HCT116 (cell line): ENCODE results near the gene NIPA2. TPM values are rescaled to one million over a fixed set of nuclear protein-coding genes. Genes with fewer than 3 reads are reported as not detected.

ENCODE experiments used
- ATAC-seq: fragments of 200-7000 bp; cut with Tn5 transposase; 2 replicates; pipeline ENCODE4 v1.9.1; 2020; ENCODE audit warnings: mild to moderate bottlenecking, moderate library complexity
- BruUV-seq: library from RNA; stranded (reverse); fragments of 400-500 nt; replicated peaks from 2 replicates; lab custom pipeline; 2021; lab: Mats Ljungman, UMichigan
- CTCF ChIA-PET: fragments of 300-600 bp; sonication (Branson Sonifier 250); formaldehyde crosslinking; loops from one replicate; lab custom pipeline; 2021; ENCODE audit warnings: antibody characterized with exemption; lab: Charles Lee
- POLR2A ChIA-PET: fragments of 300-600, 350-600 bp; sonication (Branson Sonifier 250); formaldehyde crosslinking; loops from one replicate; lab custom pipeline; 2021; ENCODE audit warnings: antibody characterized with exemption; lab: Charles Lee
- RAD21 ChIA-PET, 2 experiments: fragments of 300-600 bp; sonication (Branson Sonifier 250); formaldehyde crosslinking; loops; one replicate each; lab custom pipeline; 2023; ENCODE audit warnings: low total read pairs in 2 of 2; ENCODE audit not compliant: uncharacterized antibody in 2 of 2, unreplicated experiment in 2 of 2, low non-redundant PET in 1 of 2; lab: Charles Lee
- DNase-seq: peaks from one replicate; pipeline ENCODE4 v3.0.0-alpha.2; 2010; ENCODE audit warnings: low read depth, low spot score
- H2AFZ ChIP-seq: fragments of 200-600 bp; shearing (Covaris generic), sonication (generic); 2 replicates; pipeline ENCODE4 v1.6.1; 2017; ENCODE audit warnings: low read depth, mixed run types, mixed read lengths, antibody characterized with exemption, low read length; ENCODE audit not compliant: poor library complexity, severe bottlenecking
- H3K27ac ChIP-seq: 2 replicates; pipeline ENCODE4 v1.5.1; 2012; ENCODE audit warnings: low read depth, low read length
- H3K27me3 ChIP-seq: fragments of 200-600 bp; sonication (generic); 2 replicates; pipeline ENCODE4 v1.6.1; 2016; ENCODE audit warnings: mixed run types, low read length, mixed read lengths; ENCODE audit not compliant: insufficient read depth
- H3K36me3 ChIP-seq, 2 experiments: fragments of 200-500 bp in 1 of 2; fragments of 200-600 bp in 1 of 2; sonication (Bioruptor generic) in 1 of 2; sonication (generic) in 1 of 2; 2 replicates each; pipeline versions ENCODE4 v1.5.1 to v1.6.1; 2014 to 2016; ENCODE audit warnings: low read length in 2 of 2, inconsistent platforms in 1 of 2, mixed read lengths in 1 of 2, mixed run types in 1 of 2; ENCODE audit not compliant: insufficient read depth in 2 of 2, control insufficient read depth in 1 of 2
- H3K4me1 ChIP-seq, 2 experiments: fragments of 200-600 bp in 1 of 2; sonication (generic) in 1 of 2; 2 replicates each; pipeline versions ENCODE4 v1.5.1 to v1.6.1; 2012 to 2017; ENCODE audit warnings: low read length in 2 of 2, inconsistent platforms in 1 of 2, mild to moderate bottlenecking in 1 of 2, mixed read lengths in 1 of 2, mixed run types in 1 of 2, moderate library complexity in 1 of 2; ENCODE audit not compliant: insufficient read depth in 2 of 2, control insufficient read depth in 1 of 2
- H3K4me2 ChIP-seq: fragments of 200-600 bp; sonication (generic); 2 replicates; pipeline ENCODE4 v1.6.1; 2017; ENCODE audit warnings: mixed run types, low read length, mixed read lengths
- H3K4me3 ChIP-seq, 2 experiments: fragments of 200-600 bp in 1 of 2; sonication (generic) in 1 of 2; replicated peaks in 1 of 2; 2 replicates each; pipeline ENCODE4 v1.5.1; 2011 to 2016; ENCODE audit warnings: low read length in 2 of 2, control low read depth in 1 of 2, low read depth in 1 of 2, mild to moderate bottlenecking in 1 of 2, mixed read lengths in 1 of 2, mixed run types in 1 of 2
- H3K79me2 ChIP-seq: fragments of 200-600 bp; sonication (generic); 2 replicates; pipeline ENCODE4 v1.6.1; 2017; ENCODE audit warnings: mild to moderate bottlenecking, mixed run types, low read length, moderate library complexity, mixed read lengths; ENCODE audit not compliant: insufficient read depth
- H3K9ac ChIP-seq: fragments of 200-600 bp; sonication (generic); 2 replicates; pipeline ENCODE4 v1.6.1; 2016; ENCODE audit warnings: low read length, mixed read lengths
- H3K9me2 ChIP-seq: fragments of 200-600 bp; sonication (generic), shearing (Covaris generic); 2 replicates; pipeline ENCODE4 v1.6.1; 2017; ENCODE audit warnings: mixed run types, mild to moderate bottlenecking, moderate library complexity; ENCODE audit not compliant: insufficient read depth
- H3K9me3 ChIP-seq, 2 experiments: fragments of 200-500 bp in 1 of 2; fragments of 200-600 bp in 1 of 2; sonication (Bioruptor generic) in 1 of 2; sonication (generic) in 1 of 2; 2 replicates each; pipeline ENCODE4 v1.6.1; 2014 to 2017; ENCODE audit warnings: low read length in 2 of 2, mixed read lengths in 2 of 2, inconsistent platforms in 1 of 2, low read depth in 1 of 2, mild to moderate bottlenecking in 1 of 2, mixed run types in 1 of 2, moderate library complexity in 1 of 2; ENCODE audit not compliant: control insufficient read depth in 1 of 2, insufficient read depth in 1 of 2
- H4K20me1 ChIP-seq: fragments of 200-600 bp; sonication (generic), shearing (Covaris generic); 2 replicates; pipeline ENCODE4 v1.6.1; 2017; ENCODE audit warnings: mixed run types, mild to moderate bottlenecking, moderate library complexity; ENCODE audit not compliant: insufficient read depth
- CEBPB ChIP-seq: IDR thresholded peaks from 2 replicates; pipeline ENCODE4 v1.6.1; 2012; ENCODE audit warnings: low read depth
- ELF1 ChIP-seq: IDR thresholded peaks from 2 replicates; pipeline ENCODE4 v1.6.1; 2012; ENCODE audit warnings: low read depth, borderline replicate concordance
- EZH2 ChIP-seq: fragments of 200-600 bp; sonication (generic); IDR thresholded peaks from 2 replicates; pipeline ENCODE4 v1.6.1; 2017; ENCODE audit warnings: antibody characterized with exemption, mixed run types
- POLR2A ChIP-seq: IDR thresholded peaks from 2 replicates; pipeline ENCODE4 v1.7.0; 2011; ENCODE audit warnings: borderline replicate concordance; ENCODE audit not compliant: insufficient read depth, insufficient read length; ENCODE audit errors: extremely low read depth
- POLR2AphosphoS5 ChIP-seq: IDR thresholded peaks from 2 replicates; pipeline ENCODE4 v1.6.1; 2011; ENCODE audit warnings: mild to moderate bottlenecking, low read depth, low read length, moderate library complexity
- SP1 ChIP-seq: IDR thresholded peaks from 2 replicates; pipeline ENCODE4 v1.6.1; 2012; ENCODE audit warnings: low read depth
- SRF ChIP-seq: IDR thresholded peaks from 2 replicates; pipeline ENCODE4 v1.6.1; 2012; ENCODE audit warnings: low read depth
- YY1 ChIP-seq: IDR thresholded peaks from 2 replicates; pipeline ENCODE4 v1.6.1; 2011; ENCODE audit warnings: low read length, low read depth, moderate library complexity, mild to moderate bottlenecking; ENCODE audit not compliant: insufficient replicate concordance; ENCODE audit errors: extremely low read depth
- ZFX ChIP-seq: fragments of 450-650 bp; IDR thresholded peaks from 2 replicates; pipeline ENCODE4 v1.6.1; 2017
- intact Hi-C: fragments of 100-400 bp; cut with micrococcal nuclease; formaldehyde crosslinking; loops from 2 replicates; pipeline ENCODE4 v1.10.0; 2022
- total RNA-seq: library from RNA; stranded (reverse); gene quantifications from one replicate; pipeline ENCODE4 v1.2.1, GENCODE V29; 2021; ENCODE audit not compliant: unreplicated experiment
- TF ChIP-seq, protein P1 (sequence below), 3 experiments: fragments of 200-600 bp in 1 of 3; sonication (generic) in 1 of 3; IDR thresholded peaks in 2 of 3; conservative IDR thresholded peaks in 1 of 3; 2 replicates each; pipeline ENCODE4 v1.5.1; 2012 to 2017; ENCODE audit warnings: low read depth in 2 of 3, low read length in 2 of 3, antibody characterized with exemption in 1 of 3, borderline replicate concordance in 1 of 3, control low read depth in 1 of 3, mild to moderate bottlenecking in 1 of 3, mixed read lengths in 1 of 3, mixed run types in 1 of 3, moderate library complexity in 1 of 3; ENCODE audit not compliant: insufficient read depth in 1 of 3
- TF ChIP-seq, protein P2 (sequence below): IDR thresholded peaks from 2 replicates; pipeline ENCODE4 v1.6.1; 2012
- TF ChIP-seq, protein P3 (sequence below): IDR thresholded peaks from 2 replicates; pipeline ENCODE4 v1.6.1; 2012; ENCODE audit warnings: low read depth

NIPA2 gene
- total RNA-seq, 1 experiment from 2014 or later, result 54.4 TPM

DNA sequence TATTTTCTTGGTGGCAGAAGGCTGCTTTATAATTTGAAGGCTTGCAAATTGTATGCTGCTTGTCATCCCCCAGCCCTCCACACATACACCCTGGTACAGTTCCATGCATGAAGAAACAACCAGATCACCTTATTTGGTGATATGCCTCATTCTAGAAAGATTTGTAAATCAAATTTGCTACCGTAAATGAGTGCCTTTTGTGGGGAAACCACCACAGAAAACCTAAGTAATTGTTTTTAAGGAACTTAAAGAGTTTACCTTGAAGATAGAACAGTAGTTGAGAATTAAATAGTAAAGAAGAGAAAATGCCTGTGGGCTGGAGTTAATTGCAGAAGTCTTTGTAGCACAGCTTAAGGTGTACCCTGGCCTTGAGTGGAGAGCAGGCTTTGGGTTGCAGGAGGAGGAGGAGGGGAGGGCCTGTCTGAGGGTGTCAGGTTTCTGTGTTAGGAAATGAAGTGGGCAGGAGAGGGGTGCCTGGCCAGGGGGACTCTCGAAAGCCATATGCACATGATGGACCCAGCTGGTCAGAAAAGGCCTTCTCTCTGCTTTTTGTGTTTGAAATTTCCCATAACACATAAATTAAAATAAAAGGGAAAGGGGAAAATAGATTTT, 6.9 kb downstream of the NIPA2 start:
- CTCF ChIA-PET, result no interaction called here
- Histone ChIP-seq H3K9me2 (no peaks in the 10 kb centered on the region), H3K9me3 (no peaks in the 10 kb centered on the region), H3K79me2 (peaks cover 99% of the 10 kb centered on the region), H3K27me3 (no peaks in the 10 kb centered on the region), H3K9ac (no peak overlapping the region), H3K4me2 (no peak overlapping the region), H3K27ac (no peak overlapping the region), H2AFZ (no peak overlapping the region), H3K36me3 (peaks cover 8 to 16% of the 10 kb centered on the region in 2 experiments; a peak in 3 of 4 replicates), H3K4me3 (no peak overlapping the region), H3K4me1 (no peaks in the 10 kb centered on the region; a peak in 1 of 4 replicates), H4K20me1 (peaks cover 4% of the 10 kb centered on the region; the same call in 1 of the 2 replicates)
- intact Hi-C loops, result no loop called here
- RAD21 ChIA-PET, result no interaction called here
- no peak for DNase-seq
- no TSS peak for BruUV-seq
- ATAC-seq, result no peak
- TF ChIP-seq ZFX (no peak), SRF (no peak), ELF1 (no peak), SP1 (no peak), POLR2A (no peak), POLR2AphosphoS5 (no peak), EZH2 (no peak), CEBPB (no peak), YY1 (no peak)
- TF ChIP-seq, protein P1, sequence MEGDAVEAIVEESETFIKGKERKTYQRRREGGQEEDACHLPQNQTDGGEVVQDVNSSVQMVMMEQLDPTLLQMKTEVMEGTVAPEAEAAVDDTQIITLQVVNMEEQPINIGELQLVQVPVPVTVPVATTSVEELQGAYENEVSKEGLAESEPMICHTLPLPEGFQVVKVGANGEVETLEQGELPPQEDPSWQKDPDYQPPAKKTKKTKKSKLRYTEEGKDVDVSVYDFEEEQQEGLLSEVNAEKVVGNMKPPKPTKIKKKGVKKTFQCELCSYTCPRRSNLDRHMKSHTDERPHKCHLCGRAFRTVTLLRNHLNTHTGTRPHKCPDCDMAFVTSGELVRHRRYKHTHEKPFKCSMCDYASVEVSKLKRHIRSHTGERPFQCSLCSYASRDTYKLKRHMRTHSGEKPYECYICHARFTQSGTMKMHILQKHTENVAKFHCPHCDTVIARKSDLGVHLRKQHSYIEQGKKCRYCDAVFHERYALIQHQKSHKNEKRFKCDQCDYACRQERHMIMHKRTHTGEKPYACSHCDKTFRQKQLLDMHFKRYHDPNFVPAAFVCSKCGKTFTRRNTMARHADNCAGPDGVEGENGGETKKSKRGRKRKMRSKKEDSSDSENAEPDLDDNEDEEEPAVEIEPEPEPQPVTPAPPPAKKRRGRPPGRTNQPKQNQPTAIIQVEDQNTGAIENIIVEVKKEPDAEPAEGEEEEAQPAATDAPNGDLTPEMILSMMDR (IDR thresholded peaks at IDR 0.05 in 2 of 3, conservative IDR thresholded peaks at IDR 0.05 in 1 of 3; ENCODE audit: borderline replicate concordance in 1 of 3, insufficient read depth in 1 of 3, low read depth in 2 of 3, low read length in 2 of 3), result no peak
- TF ChIP-seq, protein P2, sequence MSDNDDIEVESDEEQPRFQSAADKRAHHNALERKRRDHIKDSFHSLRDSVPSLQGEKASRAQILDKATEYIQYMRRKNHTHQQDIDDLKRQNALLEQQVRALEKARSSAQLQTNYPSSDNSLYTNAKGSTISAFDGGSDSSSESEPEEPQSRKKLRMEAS, result no peak
- TF ChIP-seq, protein P3, sequence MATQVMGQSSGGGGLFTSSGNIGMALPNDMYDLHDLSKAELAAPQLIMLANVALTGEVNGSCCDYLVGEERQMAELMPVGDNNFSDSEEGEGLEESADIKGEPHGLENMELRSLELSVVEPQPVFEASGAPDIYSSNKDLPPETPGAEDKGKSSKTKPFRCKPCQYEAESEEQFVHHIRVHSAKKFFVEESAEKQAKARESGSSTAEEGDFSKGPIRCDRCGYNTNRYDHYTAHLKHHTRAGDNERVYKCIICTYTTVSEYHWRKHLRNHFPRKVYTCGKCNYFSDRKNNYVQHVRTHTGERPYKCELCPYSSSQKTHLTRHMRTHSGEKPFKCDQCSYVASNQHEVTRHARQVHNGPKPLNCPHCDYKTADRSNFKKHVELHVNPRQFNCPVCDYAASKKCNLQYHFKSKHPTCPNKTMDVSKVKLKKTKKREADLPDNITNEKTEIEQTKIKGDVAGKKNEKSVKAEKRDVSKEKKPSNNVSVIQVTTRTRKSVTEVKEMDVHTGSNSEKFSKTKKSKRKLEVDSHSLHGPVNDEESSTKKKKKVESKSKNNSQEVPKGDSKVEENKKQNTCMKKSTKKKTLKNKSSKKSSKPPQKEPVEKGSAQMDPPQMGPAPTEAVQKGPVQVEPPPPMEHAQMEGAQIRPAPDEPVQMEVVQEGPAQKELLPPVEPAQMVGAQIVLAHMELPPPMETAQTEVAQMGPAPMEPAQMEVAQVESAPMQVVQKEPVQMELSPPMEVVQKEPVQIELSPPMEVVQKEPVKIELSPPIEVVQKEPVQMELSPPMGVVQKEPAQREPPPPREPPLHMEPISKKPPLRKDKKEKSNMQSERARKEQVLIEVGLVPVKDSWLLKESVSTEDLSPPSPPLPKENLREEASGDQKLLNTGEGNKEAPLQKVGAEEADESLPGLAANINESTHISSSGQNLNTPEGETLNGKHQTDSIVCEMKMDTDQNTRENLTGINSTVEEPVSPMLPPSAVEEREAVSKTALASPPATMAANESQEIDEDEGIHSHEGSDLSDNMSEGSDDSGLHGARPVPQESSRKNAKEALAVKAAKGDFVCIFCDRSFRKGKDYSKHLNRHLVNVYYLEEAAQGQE, result no peak
- POLR2A ChIA-PET, result no interaction called here
